C1 segment of cervical spinal cord (tissue), 14 donors: ENCODE data around the gene CIDEA.
"Not testable (repeated sequence)": the region's sequence is repeated elsewhere in the genome, so short reads cannot be mapped to it uniquely, and the experiment has no call there.

Experiments
- DNase-seq, 14 donors: peaks; one replicate each; lab custom pipeline; 2025; lab: John Stamatoyannopoulos, UW

CIDEA gene, protein sequence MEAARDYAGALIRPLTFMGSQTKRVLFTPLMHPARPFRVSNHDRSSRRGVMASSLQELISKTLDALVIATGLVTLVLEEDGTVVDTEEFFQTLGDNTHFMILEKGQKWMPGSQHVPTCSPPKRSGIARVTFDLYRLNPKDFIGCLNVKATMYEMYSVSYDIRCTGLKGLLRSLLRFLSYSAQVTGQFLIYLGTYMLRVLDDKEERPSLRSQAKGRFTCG

DNA sequence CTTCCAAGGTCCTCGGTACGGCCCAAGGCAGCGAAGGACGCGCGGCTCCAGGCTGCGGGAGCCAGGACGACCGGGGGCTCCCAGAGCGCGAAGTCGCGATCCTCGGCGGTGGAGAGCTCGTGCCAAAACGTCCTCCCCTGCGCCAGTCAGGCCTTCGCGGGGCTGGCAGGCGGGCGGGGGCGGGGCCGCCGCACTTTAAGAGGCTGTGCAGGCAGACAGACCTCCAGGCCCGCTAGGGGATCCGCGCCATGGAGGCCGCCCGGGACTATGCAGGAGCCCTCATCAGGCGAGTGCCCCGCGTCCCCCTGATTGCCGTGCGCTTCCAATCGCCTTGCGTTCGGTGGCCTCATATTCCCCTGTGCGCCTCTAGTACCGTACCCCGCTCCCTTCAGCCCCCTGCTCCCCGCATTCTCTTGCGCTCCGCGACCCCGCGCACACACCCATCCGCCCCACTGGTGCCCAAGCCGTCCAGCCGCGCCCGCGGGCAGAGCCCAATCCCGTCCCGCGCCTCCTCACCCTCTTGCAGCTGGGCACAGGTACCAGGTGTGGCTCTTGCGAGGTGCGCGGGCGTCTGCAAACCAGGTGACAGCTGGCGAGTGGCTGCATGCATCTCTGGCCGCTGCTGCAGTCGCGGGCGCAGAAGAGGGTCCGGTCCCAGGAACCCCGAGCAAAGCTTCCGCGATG lies at the start of gene CIDEA:
Gene CIDEA, plus strand, starts transcription at position 226 of the 684 bp plus-strand sequence. Its CDS starts 23 bp downstream, at position 249.
- no peak for DNase-seq

DNA sequence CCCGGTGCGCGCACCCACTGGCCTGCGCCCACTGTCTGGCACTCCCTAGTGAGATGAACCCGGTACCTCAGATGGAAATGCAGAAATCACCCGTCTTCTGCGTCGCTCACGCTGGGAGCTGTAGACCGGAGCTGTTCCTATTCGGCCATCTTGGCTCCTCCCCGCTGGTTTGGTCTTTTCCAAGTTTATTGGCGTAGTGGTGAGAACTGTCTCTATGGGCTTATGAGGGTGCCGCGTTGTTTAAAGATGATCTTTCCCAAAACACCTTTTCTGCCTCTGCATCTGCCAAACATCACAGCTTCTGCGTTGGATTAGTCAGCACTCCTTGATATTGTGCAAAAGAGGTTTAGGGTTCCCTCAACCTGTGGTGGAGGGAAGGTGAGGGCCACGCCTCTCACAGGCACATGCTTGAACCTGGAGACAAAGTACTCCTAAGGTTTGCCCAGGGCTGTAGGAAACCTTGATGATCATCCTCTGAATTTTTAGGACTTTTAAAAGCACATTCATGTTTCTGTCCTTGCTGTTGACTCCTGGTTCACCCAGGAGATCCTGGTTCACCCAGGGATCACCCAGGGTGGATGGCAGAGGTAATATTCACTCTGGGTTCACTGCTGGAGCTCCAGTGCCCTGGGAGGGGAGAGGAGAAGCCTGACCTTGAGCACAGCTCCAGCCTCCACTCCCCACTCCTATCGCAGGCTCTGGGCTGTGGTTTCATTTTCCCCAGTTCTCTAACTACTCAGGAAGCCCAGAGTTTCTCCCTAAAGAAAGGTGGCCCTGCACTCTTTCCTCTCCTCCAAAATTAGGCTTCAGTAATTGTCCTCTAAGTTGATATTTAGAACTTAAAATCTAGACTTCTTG lies 45.6 kb upstream of the CIDEA start:
- not testable (repeated sequence) for DNase-seq

DNA sequence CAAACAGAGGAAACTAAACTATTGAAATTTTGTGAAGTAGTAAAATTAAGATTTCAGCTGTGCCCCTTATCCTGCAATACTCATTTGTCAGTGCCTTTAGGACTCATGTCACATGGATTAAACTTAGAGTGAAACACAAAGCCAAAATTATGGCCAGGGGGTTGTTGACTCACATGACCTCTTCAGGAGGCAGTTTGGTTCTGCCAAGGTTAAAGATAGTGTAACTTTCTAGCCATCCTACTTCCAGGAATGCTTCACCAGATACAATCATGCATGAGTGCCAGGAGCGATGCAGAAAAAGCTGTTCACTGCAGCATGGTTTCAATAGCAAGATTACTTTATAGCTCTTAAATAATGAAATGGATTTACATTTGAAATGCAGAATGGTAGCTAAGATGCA lies 41.9 kb upstream of the CIDEA start:
- DNase-seq: not testable (repeated sequence)

DNA sequence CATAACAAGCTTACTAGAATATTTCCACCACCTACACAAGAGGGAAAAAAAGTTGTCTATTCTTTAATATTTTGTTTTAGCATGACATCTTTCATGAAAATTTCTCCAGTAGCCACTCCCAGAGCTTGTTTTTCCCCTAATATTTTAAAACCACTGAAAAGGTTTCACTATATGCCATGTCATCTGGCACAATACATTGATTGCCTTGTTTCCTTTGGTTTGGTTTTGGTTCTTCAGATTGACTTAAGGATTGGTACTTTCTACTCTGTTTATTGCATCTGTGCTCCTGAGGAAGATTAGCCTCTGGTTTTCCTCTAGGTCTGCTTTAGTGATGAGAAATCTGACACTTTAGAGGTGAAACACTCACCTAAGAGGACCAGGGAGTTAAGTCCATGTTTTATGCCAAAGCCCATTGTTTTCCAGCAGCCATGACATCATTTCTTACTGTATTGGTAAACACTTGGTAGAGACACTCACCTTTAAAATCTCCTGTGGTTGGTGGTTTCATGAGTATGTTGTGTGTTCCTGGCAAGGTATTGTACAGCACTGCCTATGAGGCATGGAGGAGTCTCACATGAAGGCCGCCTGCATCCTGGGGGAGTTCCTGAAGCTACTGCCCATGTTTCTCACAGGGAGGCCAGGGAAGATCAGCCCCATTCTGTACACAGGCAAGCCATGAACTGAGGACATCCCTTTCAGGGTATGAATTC lies 39.7 kb upstream of the CIDEA start:
- DNase-seq: not testable (repeated sequence)

DNA sequence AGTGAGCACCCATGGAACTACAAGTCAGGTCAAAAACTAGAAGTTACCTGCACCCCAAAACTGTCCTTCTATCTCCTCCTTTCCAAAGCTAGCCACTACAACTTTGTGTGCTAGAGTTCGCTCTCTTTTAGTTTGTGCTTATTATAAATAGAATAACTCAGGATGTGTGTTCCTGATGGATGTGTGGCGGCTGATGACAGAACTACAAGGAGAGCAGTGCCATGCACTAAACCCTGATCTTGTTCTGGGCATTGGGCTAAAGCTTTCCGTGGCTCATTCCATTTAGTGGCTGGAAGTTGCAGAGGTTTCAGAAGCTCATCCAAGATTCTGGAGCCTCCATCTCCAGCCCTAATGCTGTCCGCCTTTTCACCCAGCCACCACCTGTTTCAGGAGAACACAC lies 37.7 kb upstream of the CIDEA start:
- not testable (repeated sequence) for DNase-seq

DNA sequence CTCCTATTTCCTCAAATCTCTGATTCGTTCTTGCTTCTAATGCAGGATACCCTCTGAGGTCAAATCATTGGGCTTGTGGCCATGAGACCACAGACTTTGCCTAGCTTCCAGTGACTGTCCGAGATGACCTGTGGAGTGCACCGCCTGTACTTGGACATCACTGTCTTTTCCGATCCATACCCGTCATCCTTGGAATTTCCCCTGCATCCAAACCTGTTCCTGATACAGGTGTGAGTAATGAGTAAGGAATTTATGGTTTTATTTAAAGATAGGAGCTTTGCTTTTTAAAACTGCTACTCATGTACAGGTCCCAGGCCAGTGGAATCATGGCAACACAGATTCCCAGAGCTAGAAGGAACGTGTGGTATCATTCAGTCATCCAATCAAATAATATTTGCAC lies 35.6 kb upstream of the CIDEA start:
- not testable (repeated sequence) for DNase-seq

DNA sequence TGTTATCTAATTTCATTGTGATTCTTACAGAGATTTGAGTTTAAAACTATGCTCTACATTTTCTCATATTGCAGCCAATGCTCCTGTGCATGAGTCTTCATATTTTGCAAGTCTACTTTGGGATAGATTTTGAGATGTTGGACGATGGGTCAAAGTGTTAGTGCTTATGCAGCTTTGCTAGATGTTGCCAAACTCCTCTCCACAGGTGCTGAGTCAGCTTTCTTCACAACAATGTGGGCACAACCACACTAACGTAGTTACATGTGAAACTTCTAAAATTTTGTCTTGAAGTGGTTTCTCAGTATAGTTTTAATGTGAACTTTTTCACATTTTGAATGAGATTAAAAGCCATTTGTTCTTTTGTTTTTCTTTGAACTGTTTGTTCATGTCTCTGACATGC lies 32.1 kb upstream of the CIDEA start:
- DNase-seq: not testable (repeated sequence)

DNA sequence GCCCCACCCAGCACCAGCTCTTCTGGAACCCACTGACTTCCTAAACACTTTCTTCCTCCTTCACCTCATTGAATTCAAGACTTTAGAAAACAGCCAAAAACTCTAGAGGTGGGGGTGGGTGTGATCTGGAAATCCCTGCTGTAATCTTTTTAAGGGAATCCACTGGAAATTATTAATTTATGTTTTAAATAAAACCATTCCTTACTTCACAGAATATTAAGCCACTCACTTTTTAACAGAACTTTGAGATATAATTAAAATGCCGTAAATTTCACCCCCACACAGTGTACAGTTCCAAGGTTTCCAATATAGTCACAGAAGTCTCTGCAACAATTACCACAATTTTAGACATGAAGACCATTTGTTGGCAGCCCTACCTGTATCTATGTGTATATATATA lies 30.8 kb upstream of the CIDEA start:
- not testable (repeated sequence) for DNase-seq

DNA sequence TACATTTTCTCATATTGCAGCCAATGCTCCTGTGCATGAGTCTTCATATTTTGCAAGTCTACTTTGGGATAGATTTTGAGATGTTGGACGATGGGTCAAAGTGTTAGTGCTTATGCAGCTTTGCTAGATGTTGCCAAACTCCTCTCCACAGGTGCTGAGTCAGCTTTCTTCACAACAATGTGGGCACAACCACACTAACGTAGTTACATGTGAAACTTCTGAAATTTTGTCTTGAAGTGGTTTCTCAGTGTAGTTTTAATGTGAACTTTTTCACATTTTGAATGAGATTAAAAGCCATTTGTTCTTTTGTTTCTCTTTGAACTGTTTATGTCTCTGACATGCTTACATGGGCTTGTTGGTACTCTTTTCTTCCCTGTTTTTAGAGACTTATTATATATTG lies 27.4 kb upstream of the CIDEA start:
- DNase-seq: not testable (repeated sequence)

DNA sequence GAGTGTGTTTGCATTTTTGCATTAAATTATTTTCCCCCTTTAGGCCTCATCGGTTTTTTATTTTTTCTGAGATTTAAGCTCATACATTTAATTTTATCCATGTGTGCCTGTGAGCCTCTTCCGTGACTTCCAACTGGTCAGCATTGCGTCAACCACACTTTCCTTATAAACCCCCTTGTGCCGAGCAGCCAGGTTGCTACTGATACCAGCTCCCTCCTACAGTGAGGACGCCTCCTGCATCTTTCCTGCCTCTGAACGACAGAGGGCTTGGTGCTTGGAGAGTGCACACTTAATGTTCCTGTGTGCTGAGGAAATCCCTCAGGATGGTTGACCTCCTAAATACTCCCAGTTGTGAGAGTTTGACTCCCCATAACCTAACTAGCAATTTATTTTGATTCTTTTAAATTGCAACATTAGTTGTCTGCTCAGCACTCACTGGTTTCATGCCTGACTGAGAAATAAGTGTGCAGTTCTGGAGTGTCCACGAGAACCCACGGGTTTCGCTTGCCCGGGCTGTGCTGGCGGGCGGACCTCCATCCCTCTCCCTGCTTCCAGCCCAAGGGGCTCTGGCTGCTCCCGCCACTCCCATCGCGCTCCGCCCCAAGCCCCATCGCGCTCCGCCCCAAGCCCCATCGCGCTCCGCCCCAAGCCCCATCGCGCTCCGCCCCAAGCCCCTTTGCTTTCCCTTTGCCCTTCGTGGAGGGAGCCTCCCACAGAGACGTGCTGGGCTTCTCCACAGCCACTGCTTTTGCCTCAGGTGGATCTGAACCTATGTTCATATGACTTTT lies 26.6 kb upstream of the CIDEA start:
- not testable (repeated sequence) for DNase-seq

DNA sequence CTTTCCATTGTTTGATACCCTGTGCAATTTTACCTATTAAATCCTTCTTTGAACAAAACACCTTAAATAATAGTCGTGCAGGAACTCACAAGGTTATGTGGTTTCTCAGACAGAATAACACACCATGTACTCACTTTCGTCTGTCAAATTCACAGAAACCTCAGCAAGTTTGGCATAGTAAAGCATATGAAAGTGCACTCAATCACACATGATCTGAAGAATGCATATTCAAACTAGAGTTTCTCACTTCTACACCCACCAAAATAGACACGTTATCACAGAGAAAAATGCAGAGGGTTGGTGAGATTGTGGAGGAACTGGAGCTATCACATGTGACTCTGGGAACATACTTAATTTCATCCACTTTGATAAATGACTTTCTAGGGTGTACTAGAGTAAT lies 25.9 kb upstream of the CIDEA start:
- not testable (repeated sequence) for DNase-seq

DNA sequence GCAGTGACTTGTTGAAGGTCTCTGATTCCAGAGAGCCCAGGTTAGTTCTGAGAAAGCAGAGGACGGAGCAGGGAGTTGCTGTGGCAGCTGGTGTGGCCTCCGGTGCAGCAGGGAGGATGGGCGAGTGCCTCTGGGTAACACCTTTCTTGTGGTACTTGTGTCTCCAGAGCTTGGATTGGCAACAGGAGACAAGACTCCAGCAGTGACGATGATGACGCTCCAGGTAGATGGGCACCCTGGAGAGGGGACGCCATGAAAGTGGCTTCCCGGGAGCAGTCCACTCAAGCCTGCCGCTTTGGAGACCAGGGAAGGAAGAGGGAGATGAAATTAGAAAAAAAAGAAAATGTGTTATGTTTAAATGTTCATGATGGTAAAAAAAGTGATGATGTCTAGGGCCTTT lies 23.6 kb upstream of the CIDEA start:
- not testable (repeated sequence) for DNase-seq

DNA sequence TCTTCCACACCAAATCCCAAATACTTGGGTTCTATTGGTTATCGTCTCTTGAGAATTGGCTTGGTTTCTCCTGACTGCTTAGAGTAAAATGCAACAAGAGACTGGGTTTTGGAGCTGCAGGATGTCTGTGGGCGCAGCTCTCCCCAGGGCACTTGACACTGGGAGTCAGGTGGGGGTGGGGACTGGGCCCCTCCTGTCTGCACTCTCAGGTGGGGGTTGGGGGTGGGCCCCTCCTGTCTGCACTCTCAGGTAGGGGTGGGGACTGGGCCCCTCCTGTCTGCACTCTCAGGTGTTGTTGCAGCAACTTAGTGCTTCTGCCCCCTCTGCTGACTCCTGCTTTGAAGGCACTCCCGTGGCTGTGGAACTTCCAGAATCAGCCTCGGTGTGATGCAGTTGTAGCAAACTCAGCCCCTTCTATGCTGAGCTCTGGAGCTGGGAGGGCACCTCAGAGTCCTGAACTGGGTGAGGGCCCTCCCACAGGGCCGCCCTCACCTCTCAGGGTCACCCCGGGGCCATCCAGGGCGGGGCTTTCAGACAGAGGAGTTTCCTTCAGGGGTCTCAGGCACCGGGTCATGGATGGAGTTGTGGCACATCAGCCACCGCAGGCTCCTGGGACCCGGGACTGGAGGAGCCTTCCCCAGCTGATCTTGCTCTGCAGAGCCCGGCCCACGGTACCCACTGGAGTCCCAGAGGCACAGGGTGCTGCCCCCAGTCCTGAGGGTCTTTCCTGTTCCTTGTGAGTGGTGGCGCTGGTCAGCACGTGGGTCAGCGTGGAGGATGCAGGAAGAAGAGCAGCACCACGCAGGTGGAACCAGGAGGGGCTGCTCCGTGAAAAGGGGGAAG lies 22.9 kb upstream of the CIDEA start:
- no peak for DNase-seq

DNA sequence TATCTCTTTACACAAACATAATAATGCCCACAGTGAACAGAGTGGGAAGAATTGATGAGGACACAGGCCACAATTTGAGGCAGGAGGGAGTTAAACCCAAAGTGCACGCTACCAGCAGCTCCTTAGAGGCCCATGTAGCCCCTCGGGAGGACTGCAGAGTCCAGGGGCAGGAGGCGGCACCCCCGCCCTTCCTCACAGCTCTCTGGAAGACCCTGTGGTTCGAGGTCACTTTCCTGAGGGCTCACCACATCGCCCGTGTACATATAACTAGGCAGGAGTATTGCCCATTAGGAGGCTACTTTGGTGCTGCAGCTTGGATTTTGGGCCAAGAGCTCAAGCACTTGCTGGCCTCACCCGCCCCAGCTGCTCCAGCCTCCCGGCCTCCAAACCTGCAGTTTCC lies 22.2 kb upstream of the CIDEA start:
- DNase-seq: no peak

DNA sequence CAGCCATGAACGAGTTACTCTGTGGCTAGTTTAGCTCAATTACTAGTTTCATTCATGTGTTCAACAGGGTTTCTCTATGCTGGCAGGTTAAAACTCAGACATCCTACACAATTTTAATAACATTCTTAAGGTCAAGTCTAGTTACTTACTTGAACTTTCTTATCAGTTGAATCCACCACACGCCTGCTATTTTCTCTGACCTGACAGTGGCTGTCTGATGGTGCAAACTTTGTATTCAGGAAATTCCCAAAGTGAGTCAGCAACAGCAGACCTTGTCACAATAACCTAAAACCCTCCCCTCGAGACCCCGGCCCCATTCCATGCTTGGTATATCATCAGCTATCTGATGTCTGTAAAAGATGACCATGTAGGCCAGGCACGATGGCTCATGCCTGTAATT lies 20.8 kb upstream of the CIDEA start:
- DNase-seq: no peak

DNA sequence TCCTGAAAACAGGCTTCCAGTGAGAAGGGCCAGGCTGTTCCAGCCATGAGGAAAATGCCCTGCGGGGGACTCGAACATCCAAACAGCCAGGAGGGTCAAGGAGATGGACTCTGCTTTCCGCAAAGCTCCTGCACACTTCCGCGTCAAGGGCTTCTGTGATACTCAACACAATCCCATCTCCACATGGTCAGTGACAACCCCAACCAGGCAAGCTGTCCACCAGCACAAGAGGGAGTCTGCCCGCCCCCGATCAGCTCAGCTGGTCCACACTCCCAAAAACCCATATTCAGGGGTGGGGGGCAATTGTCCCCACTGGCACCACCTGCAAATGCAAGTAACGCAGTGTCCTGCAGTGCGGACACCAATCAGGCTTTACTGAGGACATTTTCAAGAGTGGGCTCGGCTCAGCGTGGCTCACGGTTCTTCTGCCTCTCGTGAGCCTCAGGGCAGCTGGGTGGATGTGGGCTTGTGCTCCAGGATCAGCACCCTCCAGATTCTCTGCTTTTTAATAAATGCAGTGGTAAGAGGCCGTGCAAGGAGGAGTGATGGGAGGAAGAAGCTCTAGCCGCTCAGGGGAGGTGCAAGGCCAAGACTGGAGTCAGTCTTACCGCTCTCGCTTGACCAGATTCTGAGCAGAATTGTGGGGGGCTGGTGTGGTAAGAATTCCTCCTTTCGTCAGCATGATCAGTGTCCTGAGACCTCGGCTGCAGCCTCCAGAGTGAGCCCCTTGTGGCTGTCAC lies 19.5 kb upstream of the CIDEA start:
- DNase-seq: no peak

DNA sequence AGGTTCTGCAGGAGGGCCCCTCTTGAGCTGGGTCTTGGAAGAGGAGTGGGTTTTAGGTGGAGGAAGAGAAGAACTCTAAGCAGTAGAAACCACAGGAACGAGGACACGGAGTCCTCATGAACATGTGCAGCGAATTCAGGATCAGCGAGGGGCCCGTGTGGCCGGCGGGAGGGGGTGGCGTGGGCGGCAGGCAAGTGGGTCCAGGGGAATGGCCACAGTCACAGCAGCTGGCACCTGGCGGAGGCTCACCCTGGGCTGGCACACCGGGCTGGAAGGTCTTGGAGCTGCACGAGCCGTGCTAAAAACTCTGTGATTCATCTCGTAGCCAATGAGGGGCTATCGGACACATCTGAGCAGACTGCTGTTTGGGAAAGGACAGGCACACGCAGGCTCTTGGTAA lies 18.0 kb upstream of the CIDEA start:
- no peak for DNase-seq

DNA sequence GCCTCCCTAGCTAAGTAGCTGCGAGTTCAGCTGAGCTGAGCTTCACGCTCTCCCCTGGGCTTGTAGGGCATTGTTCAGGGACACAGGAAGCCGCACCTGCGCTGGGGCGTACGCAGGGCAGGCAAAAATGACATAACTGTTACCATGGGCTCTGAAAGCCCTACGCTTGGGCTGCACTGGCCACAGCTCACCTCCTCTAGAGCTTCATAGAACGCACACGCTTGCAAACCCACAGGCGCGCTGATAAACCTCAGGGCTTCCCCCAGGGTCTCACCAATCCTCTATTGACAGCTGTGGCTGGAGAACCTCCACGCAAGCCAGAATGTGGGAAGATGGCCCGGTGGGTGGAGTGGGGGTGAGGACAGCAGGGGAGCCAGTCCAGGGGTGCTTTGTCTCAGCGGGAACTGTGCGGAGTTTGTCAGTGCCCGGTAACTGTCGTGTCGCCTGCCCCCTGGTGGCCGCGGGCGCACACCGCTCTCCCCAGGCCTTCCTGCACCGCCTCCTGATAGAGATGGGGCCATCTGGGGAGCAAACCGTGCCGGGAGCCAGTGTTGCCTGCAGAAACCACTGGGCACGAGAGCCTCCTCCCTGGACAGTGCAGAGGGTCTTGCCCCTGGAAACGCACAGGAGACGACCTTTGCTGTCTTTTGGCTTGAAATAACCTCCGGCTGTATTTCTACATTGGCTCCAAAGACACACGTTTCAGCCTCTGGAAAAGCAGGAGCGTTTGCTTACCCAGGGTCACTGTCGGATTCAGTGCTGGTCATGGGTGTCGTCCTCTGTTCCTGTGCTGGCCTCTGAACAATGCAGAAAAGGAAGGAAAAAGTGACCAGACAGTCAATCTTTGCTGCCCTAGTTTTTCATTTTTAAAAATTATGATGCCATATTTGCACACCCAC lies 17.0 kb upstream of the CIDEA start:
- DNase-seq: peak in 10 of 14 donors; percentile 7 to 55 (median 20)
